Tibial nerve (tissue), 4 donors: ENCODE measurements around the gene TOMM40L.

Experiments
- EP300 ChIP-seq, 2 donors: sonication (generic); formaldehyde crosslinking; IDR thresholded peaks; one replicate each; pipeline ENCODE4 v1.6.1; 2017; ENCODE audit warnings: antibody characterized with exemption in 2 of 2, mild to moderate bottlenecking in 1 of 2
- POLR2A ChIP-seq, 2 donors: fragments of 450-650 bp; IDR thresholded peaks; one replicate each; pipeline ENCODE4 v1.6.1; 2017; ENCODE audit warnings: antibody characterized with exemption in 2 of 2, mild to moderate bottlenecking in 2 of 2, moderate library complexity in 2 of 2
- TF ChIP-seq, protein P1 (sequence below), 5 experiments: fragments of 200-600 bp in 3 of 5; fragments of 450-650 bp in 2 of 5; sonication (generic) in 3 of 5; IDR thresholded peaks; one replicate each; pipeline ENCODE4 v1.5.1; 2016 to 2019; ENCODE audit warnings: antibody characterized with exemption in 5 of 5, mild to moderate bottlenecking in 3 of 5, moderate library complexity in 2 of 5

DNA sequence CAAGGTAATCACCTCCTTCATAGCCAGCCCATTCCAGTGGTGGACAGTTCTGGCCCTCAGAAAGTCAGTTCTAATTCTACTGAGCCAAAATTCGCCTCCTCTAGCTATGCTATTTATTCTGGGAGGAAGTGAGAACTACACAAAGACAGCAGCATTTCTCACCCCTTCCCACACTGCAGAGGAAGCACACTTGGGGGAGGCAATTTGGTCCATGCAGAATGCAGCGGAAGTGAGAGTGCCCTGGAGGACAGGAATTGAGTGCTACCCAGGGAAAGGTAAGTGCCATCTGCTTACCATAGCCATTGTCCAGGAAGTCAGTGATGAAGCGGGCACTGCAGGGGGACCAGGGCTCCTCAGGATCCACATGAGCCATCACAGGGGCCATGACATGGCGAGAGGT lies 30.7 kb upstream of the TOMM40L start:
- TF ChIP-seq POLR2A (IDR thresholded peaks at IDR 0.05) (no peak), EP300 (IDR thresholded peaks at IDR 0.05) (peak in 1 of 2 donors; percentile 33)
- TF ChIP-seq, protein P1, sequence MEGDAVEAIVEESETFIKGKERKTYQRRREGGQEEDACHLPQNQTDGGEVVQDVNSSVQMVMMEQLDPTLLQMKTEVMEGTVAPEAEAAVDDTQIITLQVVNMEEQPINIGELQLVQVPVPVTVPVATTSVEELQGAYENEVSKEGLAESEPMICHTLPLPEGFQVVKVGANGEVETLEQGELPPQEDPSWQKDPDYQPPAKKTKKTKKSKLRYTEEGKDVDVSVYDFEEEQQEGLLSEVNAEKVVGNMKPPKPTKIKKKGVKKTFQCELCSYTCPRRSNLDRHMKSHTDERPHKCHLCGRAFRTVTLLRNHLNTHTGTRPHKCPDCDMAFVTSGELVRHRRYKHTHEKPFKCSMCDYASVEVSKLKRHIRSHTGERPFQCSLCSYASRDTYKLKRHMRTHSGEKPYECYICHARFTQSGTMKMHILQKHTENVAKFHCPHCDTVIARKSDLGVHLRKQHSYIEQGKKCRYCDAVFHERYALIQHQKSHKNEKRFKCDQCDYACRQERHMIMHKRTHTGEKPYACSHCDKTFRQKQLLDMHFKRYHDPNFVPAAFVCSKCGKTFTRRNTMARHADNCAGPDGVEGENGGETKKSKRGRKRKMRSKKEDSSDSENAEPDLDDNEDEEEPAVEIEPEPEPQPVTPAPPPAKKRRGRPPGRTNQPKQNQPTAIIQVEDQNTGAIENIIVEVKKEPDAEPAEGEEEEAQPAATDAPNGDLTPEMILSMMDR (IDR thresholded peaks at IDR 0.05) = no peak
